Tibial nerve (tissue), 4 donors: ENCODE data around the gene PDZD8. TPM values are rescaled to one million over a fixed set of nuclear protein-coding genes. Genes with fewer than 3 reads are reported as not detected.

ENCODE experiments used
- DNase-seq, 2 donors: peaks; one replicate each; pipeline ENCODE4 v3.0.0-alpha.2; 2019; ENCODE audit warnings: low spot score in 2 of 2
- H3K27ac ChIP-seq, 4 donors: fragments of 200-600 bp; sonication (generic) in 3 of 4; one replicate each; pipeline ENCODE4 v1.5.1; 2017 to 2019; ENCODE audit warnings: mild to moderate bottlenecking in 1 of 4
- H3K27me3 ChIP-seq, 2 donors: fragments of 200-600 bp; sonication (generic) in 1 of 2; one replicate each; pipeline versions ENCODE4 v1.5.1 to v1.6.0; 2017 to 2019
- H3K36me3 ChIP-seq, 3 donors: fragments of 200-600 bp; sonication (generic); one replicate each; pipeline ENCODE4 v1.5.1; 2018 to 2019
- H3K4me1 ChIP-seq, 4 donors: fragments of 200-600 bp; sonication (generic) in 3 of 4; one replicate each; pipeline ENCODE4 v1.5.1; 2017 to 2019
- H3K4me3 ChIP-seq, 4 donors: fragments of 200-600 bp; sonication (generic) in 3 of 4; one replicate each; pipeline ENCODE4 v1.5.1; 2017 to 2019; ENCODE audit warnings: mild to moderate bottlenecking in 1 of 4, moderate library complexity in 1 of 4
- H3K9me3 ChIP-seq, 4 donors: fragments of 200-600 bp; sonication (generic) in 3 of 4; one replicate each; pipeline ENCODE4 v1.5.1; 2017 to 2019
- EP300 ChIP-seq, 2 donors: sonication (generic); formaldehyde crosslinking; IDR thresholded peaks; one replicate each; pipeline ENCODE4 v1.6.1; 2017; ENCODE audit warnings: antibody characterized with exemption in 2 of 2, mild to moderate bottlenecking in 1 of 2
- POLR2A ChIP-seq, 2 donors: fragments of 450-650 bp; IDR thresholded peaks; one replicate each; pipeline ENCODE4 v1.6.1; 2017; ENCODE audit warnings: antibody characterized with exemption in 2 of 2, mild to moderate bottlenecking in 2 of 2, moderate library complexity in 2 of 2
- WGBS, 2 donors: methylation state at CpG; one replicate each; pipeline ENCODE4 v1.1.5; 2018; 5-methylcytosine and 5-hydroxymethylcytosine counted together
- total RNA-seq, 4 donors: library from RNA; depleted of rRNA; stranded (reverse); fragments of >200 nt; gene quantifications; one replicate each; pipeline ENCODE4 v1.1.0, GENCODE V29; 2016
- TF ChIP-seq, protein P1 (sequence below), 5 experiments: fragments of 200-600 bp in 3 of 5; fragments of 450-650 bp in 2 of 5; sonication (generic) in 3 of 5; IDR thresholded peaks; one replicate each; pipeline ENCODE4 v1.5.1; 2016 to 2019; ENCODE audit warnings: antibody characterized with exemption in 5 of 5, mild to moderate bottlenecking in 3 of 5, moderate library complexity in 2 of 5

PDZD8 gene
- total RNA-seq, 4 donors from 2014 or later, result 29.4 to 33.3 (median 31.7) TPM

DNA sequence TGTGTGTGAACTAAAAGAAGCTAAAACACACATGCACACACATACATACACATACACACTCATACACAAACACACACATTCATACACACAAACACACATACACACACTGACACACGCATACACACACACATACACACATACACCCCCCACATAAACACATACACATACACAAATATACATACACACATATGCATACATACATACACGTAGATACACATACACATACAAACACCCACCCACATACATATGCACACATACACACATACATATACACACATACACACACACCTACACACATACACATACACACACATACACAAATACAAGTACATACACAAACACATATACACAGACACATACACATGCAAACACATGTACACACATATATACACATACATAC, 106.3 kb downstream of the PDZD8 start:
- Histone ChIP-seq H3K27ac (no peak overlapping the region), H3K36me3 (no peaks in the 10 kb centered on the region), H3K9me3 (no peaks in the 10 kb centered on the region), H3K4me3 (no peak overlapping the region), H3K27me3 (no peaks in the 10 kb centered on the region), H3K4me1 (no peaks in the 10 kb centered on the region)
- no peak for DNase-seq
- WGBS, 2 donors, result 92 to 100% methylated on average over 2 of the region's 2 CpGs
- TF ChIP-seq, protein P1, sequence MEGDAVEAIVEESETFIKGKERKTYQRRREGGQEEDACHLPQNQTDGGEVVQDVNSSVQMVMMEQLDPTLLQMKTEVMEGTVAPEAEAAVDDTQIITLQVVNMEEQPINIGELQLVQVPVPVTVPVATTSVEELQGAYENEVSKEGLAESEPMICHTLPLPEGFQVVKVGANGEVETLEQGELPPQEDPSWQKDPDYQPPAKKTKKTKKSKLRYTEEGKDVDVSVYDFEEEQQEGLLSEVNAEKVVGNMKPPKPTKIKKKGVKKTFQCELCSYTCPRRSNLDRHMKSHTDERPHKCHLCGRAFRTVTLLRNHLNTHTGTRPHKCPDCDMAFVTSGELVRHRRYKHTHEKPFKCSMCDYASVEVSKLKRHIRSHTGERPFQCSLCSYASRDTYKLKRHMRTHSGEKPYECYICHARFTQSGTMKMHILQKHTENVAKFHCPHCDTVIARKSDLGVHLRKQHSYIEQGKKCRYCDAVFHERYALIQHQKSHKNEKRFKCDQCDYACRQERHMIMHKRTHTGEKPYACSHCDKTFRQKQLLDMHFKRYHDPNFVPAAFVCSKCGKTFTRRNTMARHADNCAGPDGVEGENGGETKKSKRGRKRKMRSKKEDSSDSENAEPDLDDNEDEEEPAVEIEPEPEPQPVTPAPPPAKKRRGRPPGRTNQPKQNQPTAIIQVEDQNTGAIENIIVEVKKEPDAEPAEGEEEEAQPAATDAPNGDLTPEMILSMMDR (IDR thresholded peaks at IDR 0.05), result no peak
- no peak for TF ChIP-seq EP300 (IDR thresholded peaks at IDR 0.05)
- no peak for TF ChIP-seq POLR2A (IDR thresholded peaks at IDR 0.05)

DNA sequence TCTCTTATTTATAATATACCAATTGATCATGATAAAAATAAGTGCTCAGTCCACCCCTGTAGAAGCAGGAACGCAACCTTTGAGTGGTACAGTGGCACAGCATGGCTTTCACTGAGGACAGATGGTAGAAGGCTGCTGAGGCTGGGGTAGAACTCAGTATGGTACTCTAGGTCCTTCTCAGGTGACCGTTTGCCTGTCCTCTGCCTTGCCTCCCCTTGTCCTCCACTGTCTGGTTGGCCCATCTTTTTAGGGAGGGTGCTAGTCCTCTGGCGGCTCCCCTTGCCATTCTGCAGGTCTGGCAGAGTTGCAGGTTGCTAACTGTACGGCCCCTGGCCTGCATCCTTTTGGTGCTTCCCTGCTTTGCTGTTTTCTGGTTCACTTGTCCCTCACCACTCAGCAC, 107.0 kb downstream of the PDZD8 start:
- no peaks in the 10 kb centered on the region for H3K4me1 ChIP-seq
- no peaks in the 10 kb centered on the region for H3K9me3 ChIP-seq
- H3K27ac ChIP-seq, result no peak overlapping the region
- H3K36me3 ChIP-seq, result no peaks in the 10 kb centered on the region
- DNase-seq, result no peak
- no peaks in the 10 kb centered on the region for H3K27me3 ChIP-seq
- no peak overlapping the region for H3K4me3 ChIP-seq
- WGBS, 2 donors, result 91 to 93% methylated on average over 4 of the region's 4 CpGs
- TF ChIP-seq POLR2A (IDR thresholded peaks at IDR 0.05) (no peak), EP300 (IDR thresholded peaks at IDR 0.05) (no peak)
- TF ChIP-seq, protein P1 (IDR thresholded peaks at IDR 0.05), result no peak

DNA sequence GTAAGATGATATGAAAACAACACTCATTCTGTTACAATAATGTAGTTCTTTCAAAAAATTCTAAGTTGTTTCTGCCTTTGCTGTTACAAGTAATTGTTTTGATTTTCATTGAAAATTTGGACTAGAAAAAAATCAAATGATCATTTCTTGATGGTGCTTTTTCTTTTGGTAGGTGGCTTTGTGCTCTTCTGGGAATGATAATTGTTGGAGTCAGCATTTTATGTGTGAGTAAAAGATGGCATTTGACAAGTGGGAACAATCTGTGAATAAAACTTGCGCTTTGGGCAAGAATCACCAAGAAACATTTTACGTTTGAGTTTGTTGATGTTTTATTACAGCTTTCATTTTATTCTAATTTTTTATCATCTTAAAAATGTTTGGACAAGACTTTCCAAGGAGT, 108.4 kb downstream of the PDZD8 start:
- Histone ChIP-seq H3K9me3 (no peaks in the 10 kb centered on the region), H3K4me3 (no peak overlapping the region), H3K27ac (no peak overlapping the region), H3K36me3 (no peaks in the 10 kb centered on the region), H3K27me3 (peaks cover 0 to 13% of the 10 kb centered on the region in 2 donors), H3K4me1 (no peaks in the 10 kb centered on the region)
- TF ChIP-seq, protein P1 (IDR thresholded peaks at IDR 0.05), result no peak
- no peak for TF ChIP-seq EP300 (IDR thresholded peaks at IDR 0.05)
- no peak for TF ChIP-seq POLR2A (IDR thresholded peaks at IDR 0.05)
- WGBS, 2 donors, result 84 to 85% methylated on average over 2 of the region's 2 CpGs
- DNase-seq, result no peak

DNA sequence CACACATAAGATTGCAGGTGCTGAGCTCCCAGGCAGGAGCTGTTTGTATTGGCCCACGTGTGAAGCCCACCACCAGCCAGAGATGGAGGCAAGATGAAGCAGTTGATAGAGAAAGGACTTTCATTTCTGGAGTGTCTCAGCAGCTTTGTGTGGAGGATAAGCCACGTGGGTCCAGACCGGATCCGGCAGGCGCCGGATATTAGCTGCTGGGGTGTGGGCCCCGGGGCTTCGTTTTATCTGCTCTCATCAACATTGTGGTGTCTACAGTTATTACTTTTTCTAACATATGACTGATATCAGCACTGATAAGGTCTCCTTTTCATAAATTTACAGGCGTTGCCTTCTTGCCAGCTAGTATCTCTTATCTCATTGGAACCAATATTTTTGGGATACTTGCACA, 108.8 kb downstream of the PDZD8 start:
- 89 to 91% methylated on average over 9 of the region's 9 CpGs for WGBS, 2 donors

DNA sequence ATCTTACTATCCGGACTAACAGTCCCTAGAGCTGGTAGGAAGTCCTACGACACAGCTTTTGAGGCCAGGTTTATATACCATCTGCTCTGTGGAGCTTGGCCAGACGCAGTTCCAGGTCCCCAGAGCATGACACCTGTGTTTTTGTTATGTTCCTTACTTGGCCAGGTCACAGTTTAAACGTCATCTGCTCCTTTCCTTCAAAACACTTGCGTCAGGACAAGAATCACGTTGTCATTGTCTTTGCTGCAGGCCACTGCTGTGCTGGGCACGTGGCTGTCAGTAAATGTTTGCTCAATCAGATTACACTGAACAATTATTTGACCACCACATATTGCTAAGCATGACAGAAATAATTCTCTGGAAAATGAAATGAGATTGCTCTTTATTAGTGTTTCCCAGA, 110.5 kb downstream of the PDZD8 start:
- H3K36me3 ChIP-seq, result no peaks in the 10 kb centered on the region
- no peak for DNase-seq
- H3K27ac ChIP-seq, result no peak overlapping the region
- H3K4me1 ChIP-seq, result no peaks in the 10 kb centered on the region
- H3K27me3 ChIP-seq, result peaks cover 0 to 25% of the 10 kb centered on the region in 2 donors
- TF ChIP-seq, protein P1 (IDR thresholded peaks at IDR 0.05), result no peak
- no peak for TF ChIP-seq POLR2A (IDR thresholded peaks at IDR 0.05)
- TF ChIP-seq EP300 (IDR thresholded peaks at IDR 0.05), result no peak
- 46 to 51% methylated on average over 7 of the region's 7 CpGs for WGBS, 2 donors
- H3K4me3 ChIP-seq, result no peak overlapping the region
- no peaks in the 10 kb centered on the region for H3K9me3 ChIP-seq

More for the DNA sequence above, 108.8 kb downstream of the PDZD8 start:
- no peaks in the 10 kb centered on the region for H3K4me1 ChIP-seq
- no peak overlapping the region for H3K27ac ChIP-seq
- no peaks in the 10 kb centered on the region for H3K9me3 ChIP-seq
- H3K4me3 ChIP-seq, result no peak overlapping the region
- no peak for DNase-seq
- H3K27me3 ChIP-seq, result peaks cover 0 to 17% of the 10 kb centered on the region in 2 donors
- no peaks in the 10 kb centered on the region for H3K36me3 ChIP-seq
- TF ChIP-seq POLR2A (IDR thresholded peaks at IDR 0.05) (no peak), EP300 (IDR thresholded peaks at IDR 0.05) (no peak)
- TF ChIP-seq, protein P1 (IDR thresholded peaks at IDR 0.05), result no peak
